ENCODE measurements around the gene SGF29. TPM values are rescaled to one million over a fixed set of nuclear protein-coding genes. Genes with fewer than 3 reads are reported as not detected.

The SGF29 gene
- total and polyA plus RNA-seq, 9 of the 15 experiments (the other 6 are each of a cell fraction or from before 2014, with no cell fraction given): 2.6 to 36.1 (median 21.2) TPM

- no peaks in the 10 kb centered on the region for H4K20me1 ChIP-seq (replicated peaks; ENCODE audit: control insufficient read depth, insufficient read depth, low read length)
- H3K9ac ChIP-seq (ENCODE audit: insufficient read depth in 1 of 2, low read depth in 2 of 2, low read length in 2 of 2): no peak overlapping the region
- peaks cover 4% of the 10 kb centered on the region; the same call in 1 of the 3 replicates for H3K79me2 ChIP-seq (ENCODE audit: control insufficient read depth, insufficient read depth, low read length)
- TF ChIP-seq SMARCE1 (IDR thresholded peaks at IDR 0.05): no peak
- TF ChIP-seq, protein P1, sequence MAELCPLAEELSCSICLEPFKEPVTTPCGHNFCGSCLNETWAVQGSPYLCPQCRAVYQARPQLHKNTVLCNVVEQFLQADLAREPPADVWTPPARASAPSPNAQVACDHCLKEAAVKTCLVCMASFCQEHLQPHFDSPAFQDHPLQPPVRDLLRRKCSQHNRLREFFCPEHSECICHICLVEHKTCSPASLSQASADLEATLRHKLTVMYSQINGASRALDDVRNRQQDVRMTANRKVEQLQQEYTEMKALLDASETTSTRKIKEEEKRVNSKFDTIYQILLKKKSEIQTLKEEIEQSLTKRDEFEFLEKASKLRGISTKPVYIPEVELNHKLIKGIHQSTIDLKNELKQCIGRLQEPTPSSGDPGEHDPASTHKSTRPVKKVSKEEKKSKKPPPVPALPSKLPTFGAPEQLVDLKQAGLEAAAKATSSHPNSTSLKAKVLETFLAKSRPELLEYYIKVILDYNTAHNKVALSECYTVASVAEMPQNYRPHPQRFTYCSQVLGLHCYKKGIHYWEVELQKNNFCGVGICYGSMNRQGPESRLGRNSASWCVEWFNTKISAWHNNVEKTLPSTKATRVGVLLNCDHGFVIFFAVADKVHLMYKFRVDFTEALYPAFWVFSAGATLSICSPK (IDR thresholded peaks at IDR 0.05; ENCODE audit: borderline replicate concordance): no peak
- TF ChIP-seq RFX5 (IDR thresholded peaks at IDR 0.05; ENCODE audit: low read depth, low read length): no peak
- TF ChIP-seq ZNF57 (CRISPR knock-in tag; IDR thresholded peaks at IDR 0.05): no peak
- TF ChIP-seq L3MBTL2 (IDR thresholded peaks at IDR 0.05): no peak
- TF ChIP-seq GABPA (tag; conservative IDR thresholded peaks at IDR 0.05; ENCODE audit: low read depth): no peak
- TF ChIP-seq SMARCA4 (IDR thresholded peaks at IDR 0.05): no peak
- no peak for TF ChIP-seq DIDO1 (tag; IDR thresholded peaks at IDR 0.05; ENCODE audit: low read depth)
- TF ChIP-seq ZNF561 (CRISPR knock-in tag; conservative IDR thresholded peaks at IDR 0.05): no peak
- TF ChIP-seq, protein P2, sequence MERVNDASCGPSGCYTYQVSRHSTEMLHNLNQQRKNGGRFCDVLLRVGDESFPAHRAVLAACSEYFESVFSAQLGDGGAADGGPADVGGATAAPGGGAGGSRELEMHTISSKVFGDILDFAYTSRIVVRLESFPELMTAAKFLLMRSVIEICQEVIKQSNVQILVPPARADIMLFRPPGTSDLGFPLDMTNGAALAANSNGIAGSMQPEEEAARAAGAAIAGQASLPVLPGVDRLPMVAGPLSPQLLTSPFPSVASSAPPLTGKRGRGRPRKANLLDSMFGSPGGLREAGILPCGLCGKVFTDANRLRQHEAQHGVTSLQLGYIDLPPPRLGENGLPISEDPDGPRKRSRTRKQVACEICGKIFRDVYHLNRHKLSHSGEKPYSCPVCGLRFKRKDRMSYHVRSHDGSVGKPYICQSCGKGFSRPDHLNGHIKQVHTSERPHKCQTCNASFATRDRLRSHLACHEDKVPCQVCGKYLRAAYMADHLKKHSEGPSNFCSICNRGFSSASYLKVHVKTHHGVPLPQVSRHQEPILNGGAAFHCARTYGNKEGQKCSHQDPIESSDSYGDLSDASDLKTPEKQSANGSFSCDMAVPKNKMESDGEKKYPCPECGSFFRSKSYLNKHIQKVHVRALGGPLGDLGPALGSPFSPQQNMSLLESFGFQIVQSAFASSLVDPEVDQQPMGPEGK (CRISPR knock-in tag; IDR thresholded peaks at IDR 0.05; ENCODE audit: borderline replicate concordance): no peak
- no peak for TF ChIP-seq CC2D1A (IDR thresholded peaks at IDR 0.05)
- ChIA-PET CTCF (ENCODE audit: low intra/inter-chr PET ratio) (no interaction called here), POLR2A (no interaction called here)
- H3K4me3 ChIP-seq: no peak overlapping the region
- H3K36me3 ChIP-seq (ENCODE audit: control insufficient read depth, insufficient read depth, low read length): peaks cover 14% of the 10 kb centered on the region; the same call in 1 of the 3 replicates
- ATAC-seq (no peak), DNase-seq (ENCODE audit: extremely low read depth in 1 of 4, low spot score in 3 of 4) (no peak), FAIRE-seq (no peak)
- no peak overlapping the region for H3K4me2 ChIP-seq (ENCODE audit: insufficient read depth, low read length)
- intact Hi-C loops (cut with micrococcal nuclease) (no loop called here), in situ Hi-C loops (cut with MboI) (no loop called here)
- no peak overlapping the region for H3K27ac ChIP-seq (ENCODE audit: extremely low read depth, low read depth, low read length)
- no TSS peak for BruUV-seq (replicated peaks)
- no peak overlapping the region for H2AFZ ChIP-seq (ENCODE audit: low read depth, low read length)
- H3K4me1 ChIP-seq (replicated peaks in 1 of 2; ENCODE audit: control insufficient read depth in 2 of 2, insufficient read depth in 2 of 2, low read length in 2 of 2): peaks cover 0 to 9% of the 10 kb centered on the region in 2 experiments; a peak in 4 of 5 replicates
- no peaks in the 10 kb centered on the region for H3K9me1 ChIP-seq (ENCODE audit: control insufficient read depth, insufficient read depth, low read length)
- H3K9me3 ChIP-seq (replicated peaks; ENCODE audit: control insufficient read depth, insufficient read depth, low read depth, low read length): no peaks in the 10 kb centered on the region; the same call in 1 of the 2 replicates
- H3K27me3 ChIP-seq (ENCODE audit: control insufficient read depth in 2 of 2, insufficient read depth in 2 of 2, low read length in 2 of 2): no peaks in the 10 kb centered on the region
- 80% methylated on average over 6 of the region's 6 CpGs for WGBS (ENCODE audit: insufficient coverage, low coverage, missing lambda C conversion rate)
Observed at GRCh38 chr16:28563218-28563617, 9.5 kb downstream of the SGF29 start.
